GM18858 (cell line): Measurements from ENCODE around the gene ATG4B.

Experiments used
- ATAC-seq: cut with Tn5 transposase; IDR thresholded peaks from one replicate; pipeline ENCODE4 v1.9.1; 2021; ENCODE audit not compliant: unreplicated experiment

Gene ATG4B

DNA sequence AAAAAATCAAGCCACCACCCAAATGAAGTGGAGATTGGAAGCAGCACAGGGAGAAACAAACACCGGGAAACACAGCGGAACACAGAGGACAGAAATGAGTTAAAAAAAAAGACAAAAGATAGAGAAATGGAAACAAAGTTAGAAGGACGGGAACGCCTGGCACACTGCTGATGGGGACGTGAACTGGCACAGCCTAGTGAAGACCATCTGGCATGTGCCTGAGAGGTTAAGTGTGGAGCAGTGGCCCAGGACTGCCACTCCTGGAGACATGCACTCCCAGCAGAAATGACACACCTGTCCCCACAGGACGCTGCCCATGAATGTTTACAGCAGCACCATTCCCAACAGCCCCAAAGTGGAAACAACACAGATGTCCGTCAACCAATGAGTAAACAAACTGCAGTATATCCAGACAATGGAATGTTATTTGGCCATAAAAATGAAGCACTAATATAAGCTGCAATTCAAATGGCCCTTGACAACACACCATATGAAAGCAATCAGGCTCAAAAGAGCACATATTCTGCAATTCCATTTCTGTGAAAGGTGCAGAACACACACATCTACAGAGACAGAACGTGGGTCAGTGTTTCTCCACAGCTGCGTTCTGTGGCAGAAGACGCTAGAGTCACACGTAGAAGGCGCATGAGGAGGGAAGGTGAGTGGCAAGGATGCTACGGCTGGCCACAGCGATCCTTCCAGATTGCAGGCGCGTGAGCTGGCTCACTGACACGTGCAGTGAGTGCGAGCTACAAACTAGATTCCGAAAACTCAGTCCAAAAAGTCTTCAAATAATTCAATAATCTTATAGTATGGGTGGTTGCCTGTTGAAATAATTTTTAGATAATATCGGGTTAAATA, 25.1 kb upstream of the ATG4B start:
- ATAC-seq = no peak

DNA sequence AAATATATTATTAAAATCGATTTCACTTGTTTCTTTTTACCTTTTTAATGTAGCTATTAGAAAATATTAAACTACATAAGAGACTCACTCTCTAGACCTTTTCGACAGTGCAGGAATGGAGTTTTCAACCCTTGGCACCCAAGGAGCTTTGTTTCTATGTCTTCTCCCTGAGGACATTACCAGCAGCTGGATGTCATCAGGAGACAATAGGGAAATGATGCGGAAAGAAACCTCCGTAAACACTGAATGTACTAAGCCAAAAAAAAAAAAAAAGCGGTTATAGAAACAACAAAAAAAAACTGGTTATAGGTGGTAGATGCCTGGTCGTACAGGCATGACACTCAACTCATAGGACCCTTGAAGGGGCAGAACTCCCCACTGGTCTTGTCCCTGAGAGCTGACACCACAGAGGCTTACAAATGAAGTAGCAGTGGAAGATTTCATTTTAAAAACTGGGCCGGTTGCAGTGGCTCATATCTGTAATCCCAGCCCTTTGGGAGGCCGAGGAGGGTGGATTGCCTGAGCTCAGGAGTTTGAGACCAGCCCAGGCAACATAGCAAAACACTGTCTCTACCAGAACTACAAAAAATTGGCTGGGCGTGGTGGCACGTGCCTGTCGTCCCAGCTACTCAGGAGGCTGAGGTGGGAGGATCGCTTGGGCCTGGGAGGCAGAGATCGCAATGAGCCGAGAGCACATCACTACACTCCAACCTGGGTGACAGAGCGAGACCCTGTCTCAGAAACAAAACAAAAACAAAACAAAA, 24.3 kb upstream of the ATG4B start:
- ATAC-seq = no peak

DNA sequence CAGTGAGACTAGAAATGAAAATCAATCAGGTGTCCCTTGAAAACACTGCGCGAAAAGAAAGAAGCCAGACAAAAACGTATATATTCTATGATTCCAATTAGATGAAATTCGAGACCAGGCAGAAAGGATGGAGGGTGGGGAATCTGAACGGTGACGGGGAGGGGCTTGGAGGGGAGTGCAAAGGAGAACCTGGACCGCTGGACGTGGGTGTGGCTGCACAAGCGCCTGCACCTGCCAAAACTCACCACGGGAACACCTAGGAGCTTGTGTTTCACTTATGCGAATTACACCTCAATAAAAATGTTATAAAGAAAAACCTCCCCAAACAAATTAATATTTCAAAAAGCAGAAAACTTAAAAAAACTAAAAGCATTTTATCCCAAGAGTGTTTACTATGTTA, 22.5 kb upstream of the ATG4B start:
- no peak for ATAC-seq

DNA sequence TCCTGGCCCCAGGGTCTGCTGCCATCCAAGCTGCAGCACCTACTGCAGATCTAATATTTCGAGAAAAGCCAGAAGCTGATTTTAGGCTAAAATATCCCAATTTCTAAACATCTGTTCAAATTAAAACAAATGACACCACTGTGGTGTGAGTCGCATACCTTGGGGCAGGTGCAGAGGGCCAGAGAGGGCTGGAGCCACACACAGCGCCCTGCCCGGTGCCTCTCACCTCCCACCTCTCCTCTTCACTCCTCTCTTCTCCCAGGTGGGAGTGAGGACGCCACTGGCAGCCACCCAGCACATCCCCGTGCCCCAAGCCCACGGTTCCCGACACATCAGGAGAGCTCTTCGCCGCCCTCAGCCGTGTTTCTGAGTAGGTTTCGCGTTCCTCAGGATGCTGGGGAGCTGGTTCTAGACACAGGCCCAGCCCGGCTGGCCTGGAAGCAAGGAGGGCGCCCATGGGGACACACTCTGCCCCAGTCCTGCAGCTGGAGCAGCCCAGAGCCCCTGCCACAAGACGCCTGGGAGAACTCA, 21.9 kb upstream of the ATG4B start:
- ATAC-seq = no peak

DNA sequence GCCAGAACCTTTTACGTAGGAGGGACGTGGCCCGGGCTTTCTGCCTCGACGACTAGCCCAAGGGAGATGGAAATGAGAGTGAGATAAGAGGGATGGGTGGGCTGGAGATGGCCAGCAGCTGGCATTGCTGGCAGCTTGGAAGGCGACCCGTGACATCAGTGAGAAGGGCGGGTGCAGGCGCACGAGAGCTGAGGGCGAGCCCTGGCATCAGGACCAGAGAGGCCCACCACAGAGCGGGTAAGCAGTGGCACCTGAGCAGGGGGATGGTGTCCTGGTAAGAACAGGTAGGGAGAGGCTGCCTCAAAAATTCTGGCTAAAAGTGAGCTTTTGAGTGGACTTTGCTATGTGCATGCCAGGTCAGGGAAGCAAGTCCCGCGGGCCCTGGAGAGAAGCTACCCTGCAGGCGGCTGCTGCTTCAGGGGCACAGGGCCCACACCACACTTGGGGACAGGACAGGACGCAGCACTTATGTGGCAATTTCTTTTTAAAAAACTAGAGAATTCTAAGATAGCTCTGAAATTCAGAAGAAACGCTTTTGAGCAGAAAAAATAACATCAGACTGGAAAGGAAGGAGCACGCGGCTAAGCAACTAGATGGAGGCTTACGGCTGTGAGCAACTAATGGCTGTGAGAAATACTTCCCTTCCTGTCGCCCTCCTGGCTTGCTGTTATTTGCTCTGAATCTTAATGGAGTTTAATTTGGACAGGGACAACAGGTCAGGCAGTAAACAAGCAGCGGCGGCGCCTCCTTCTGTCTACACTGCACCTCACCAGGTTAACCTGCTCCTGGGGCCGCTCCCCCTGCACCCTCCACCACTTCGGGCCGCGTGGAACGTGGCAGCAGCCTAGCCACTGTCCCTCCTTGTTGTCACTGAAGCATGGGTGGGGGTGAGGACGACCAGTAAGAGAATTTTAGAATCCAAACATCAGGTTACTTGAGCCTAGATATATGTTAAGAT, 21.0 kb upstream of the ATG4B start:
- ATAC-seq = no peak

DNA sequence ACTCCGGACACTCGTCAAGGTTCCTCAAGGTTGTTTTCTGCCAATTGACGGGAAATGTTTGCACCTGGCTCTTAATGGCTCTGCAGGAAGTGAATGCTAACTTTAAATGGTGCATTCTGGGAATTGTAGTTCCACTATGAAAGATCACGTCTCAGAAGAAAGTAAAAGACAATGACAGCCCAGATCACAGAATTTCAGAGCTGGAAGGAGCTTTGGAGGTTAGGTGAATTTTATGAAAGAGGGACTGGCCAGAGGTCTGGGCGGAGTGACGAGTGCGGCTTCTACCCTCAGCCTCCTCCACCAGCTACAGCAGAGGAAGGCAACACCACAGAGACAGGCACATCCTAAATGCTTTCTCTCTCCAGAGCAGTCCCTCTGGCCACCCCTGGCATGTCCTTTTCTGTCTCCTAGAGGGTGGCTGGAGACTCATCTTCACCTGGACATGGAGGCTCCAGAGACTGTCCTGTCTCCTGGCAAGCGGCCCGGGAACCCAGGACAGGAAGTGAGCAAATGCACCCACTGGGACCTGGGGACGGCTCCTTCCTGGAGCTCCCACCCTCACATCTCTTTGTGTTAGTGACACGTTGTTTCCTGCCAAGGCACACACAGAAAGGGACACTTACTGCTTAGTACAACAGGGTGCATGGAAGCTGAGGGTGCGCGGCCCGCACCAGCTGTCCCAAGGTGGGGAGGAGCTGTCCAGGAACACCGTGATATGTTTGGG, 19.9 kb upstream of the ATG4B start:
- ATAC-seq = no peak

DNA sequence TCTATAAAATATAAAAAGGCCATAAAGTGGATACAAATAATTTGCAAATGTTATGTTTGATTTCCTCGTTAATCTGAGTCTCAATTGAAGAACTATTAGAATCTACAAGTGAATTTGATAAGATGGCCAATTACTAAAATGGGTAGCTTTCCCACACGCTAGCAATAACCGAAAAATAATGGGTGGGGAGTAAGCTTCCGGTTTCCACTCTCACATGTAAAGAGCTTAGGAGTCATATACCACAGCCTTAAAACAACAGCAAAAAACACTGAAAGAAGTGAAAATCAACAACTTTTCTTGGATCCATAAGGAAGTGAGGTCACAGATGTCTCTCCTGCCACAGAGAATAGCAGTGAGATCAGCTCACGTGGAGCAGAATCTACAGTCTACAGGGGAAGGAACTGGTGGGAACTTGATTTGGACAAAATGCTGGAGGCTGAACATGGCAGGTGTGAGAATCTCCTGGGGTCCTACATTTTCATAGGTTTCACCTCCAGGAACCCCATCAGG, 19.1 kb upstream of the ATG4B start:
- ATAC-seq = no peak

DNA sequence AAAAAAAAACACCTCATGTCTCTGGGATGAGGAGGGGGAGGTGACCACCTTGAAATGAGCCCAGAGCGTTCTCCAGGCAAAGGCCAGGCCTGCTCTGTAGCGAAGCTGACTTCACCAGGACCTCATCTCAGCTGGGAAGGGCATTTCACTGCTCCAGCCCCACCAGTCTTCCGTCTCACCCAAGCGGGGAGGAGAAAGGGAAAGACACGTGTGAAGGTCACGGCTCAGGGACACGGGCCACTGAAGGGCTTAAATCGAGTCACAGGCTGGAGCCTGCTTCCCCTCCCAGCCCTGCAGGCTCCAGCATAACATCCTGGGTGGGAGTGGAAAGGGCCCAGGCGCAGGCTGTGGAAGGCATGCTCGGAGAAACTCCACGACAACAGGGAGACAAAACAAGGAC, 18.7 kb upstream of the ATG4B start:
- ATAC-seq = no peak

DNA sequence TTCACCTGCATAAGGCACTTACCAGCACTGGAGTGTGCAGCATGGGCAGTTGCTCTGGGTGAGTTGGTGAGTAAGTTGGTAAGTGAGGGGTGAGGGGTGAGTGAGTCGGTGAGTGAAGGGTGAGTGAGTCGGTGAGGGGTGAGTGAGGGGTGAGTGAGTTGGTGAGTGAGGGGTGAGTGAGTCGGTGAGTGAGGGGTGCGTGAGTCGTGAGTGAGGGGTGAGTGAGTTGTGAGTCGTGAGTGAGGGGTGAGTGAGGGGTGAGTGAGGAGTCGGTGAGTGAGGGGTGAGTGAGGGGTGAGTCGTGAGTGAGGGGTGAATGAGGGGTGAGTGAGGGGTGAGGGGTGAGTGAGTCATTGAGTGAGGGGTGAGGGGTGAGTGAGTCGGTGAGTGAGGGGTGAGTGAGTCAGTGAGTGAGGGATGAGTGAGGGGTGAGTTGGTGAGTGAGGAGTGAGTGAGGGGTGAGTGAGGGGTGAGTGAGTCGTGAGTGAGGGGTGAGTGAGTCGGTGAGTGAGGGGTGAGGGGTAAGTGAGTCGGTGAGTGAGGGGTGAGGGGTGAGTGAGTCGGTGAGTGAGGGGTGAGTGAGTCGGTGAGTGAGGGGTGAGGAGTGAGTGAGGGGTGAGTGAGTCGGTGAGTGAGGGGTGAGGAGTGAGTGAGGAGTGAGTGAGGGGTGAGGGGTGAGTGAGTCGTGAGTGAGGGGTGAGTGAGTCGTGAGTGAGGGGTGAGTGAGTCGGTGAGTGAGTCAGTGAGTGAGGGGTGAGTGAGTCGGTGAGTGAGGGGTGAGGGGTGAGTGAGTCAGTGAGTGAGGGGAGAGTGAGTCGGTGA, 17.7 kb upstream of the ATG4B start:
- no peak for ATAC-seq

DNA sequence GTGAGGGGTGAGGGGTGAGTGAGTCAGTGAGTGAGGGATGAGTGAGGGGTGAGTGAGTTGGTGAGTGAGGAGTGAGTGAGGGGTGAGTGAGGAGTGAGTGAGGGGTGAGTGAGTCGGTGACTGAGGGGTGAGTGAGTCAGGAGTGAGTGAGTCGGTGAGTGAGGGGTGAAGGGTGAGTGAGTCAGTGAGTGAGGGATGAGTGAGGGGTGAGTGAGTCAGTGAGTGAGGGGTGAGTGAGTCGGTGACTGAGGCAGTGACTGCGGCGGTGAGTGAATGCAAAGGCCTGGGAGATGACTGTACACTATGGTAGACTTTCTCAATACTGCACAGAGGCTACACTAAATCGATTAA, 17.1 kb upstream of the ATG4B start:
- no peak for ATAC-seq

DNA sequence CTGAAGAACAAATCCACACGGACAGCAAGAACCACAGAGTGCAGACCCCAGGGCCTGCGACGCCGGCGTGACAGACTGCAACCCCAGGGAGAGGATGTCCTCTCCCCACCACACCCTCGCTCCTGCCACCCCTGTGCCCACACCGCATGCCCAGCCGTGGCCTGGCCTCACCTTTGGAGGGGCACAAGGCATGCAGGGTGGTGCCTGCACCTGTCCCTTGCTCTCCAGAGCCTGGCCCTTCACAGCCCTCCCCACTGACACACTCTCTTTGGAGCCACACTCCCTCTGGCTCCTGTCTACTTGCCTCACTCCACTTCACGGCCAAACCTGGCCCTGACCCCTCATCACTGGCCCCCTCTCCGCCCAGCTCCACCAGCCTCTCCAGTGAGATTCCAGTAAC, 9.8 kb upstream of the ATG4B start:
- no peak for ATAC-seq

DNA sequence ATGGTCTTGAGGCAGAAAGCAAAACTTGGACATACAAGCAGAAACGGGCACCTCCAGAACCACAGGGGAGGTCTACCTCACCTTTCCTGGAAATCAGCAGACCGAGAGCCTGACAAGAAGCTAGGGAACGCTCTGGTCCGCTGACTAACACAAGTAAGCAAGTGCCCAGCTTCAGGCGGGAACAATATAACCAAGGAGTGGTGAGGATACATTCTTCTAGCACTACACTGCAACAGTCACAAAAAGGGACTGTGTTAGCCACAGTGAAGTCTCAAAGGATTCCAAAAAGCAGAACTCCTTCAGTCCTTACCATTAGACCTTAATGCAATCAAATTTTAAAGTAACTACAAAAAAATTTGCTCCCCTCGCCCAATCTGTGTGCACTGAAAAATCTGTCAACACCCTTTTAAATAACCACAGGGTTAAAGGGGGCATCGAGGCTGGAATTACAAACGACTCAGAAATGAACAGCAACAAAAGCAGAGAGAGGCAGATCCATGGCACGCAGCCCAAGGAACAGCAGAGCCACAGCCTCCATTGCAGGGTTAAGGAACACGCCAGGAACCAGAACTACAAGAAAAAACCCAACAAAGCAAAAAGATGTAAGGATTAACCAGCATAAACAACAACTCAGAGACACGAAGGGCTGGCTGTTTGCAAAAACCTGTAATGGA, 7.6 kb upstream of the ATG4B start:
- no peak for ATAC-seq

DNA sequence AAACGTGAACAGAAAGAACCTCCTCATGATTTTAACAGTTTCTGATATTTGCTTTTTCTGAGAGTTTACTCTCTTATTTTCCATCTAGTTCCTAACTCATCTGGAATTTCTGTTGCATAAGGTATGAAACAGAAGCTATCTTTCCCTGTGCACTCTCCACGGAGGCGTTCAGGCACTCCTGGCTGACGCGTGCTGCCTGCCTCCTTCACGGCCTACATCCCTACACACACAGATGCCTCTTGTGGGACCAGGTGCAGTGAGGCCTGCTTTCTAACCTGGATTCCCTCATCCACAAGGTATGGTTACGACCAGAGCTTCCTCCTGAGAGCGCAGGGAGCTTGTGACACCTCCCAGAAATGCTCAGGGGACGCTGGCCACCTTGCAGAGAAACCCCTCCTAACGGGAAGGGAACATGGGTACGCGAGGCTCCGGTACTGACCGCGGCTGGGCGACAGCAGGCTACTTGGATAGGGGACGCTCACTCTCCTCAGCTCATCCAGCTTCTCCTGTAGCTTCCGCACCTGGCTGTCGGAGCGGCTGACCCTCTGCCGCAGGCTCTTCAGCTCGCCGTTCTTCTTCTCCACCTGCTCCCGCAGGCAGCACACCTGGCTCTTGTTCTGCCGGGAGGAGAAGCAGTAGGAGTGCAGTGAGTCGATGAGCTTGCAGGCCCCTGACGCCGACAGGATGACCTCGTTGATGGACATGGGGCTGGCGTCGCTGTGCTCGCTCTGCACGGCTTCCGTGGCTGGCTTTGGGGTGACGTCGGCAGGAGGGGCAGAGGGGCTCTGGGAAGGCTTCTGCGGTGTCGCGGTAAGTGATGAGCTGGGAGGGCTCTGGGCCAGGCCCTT, 4.8 kb upstream of the ATG4B start:
- ATAC-seq = no peak

DNA sequence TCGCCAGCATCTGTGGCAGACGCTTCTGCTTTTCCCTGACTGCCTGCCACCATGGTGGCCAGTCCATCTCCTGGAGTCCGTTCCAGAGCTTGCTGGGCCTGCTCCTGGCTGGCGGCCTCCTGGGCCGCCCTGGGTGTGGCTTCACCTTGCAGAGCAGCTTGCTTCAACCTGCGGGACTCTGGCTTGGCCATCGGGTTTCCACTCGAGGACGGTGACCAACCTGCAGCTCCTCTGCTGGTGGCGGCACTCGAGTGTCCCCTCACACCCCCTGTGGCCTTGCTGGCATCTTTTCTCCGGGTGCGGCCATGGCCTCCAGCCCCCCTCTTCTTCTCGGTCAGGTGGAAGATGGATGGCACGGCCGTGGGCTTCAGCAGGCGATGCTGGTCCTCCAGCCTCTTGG, 3.9 kb upstream of the ATG4B start:
- no peak for ATAC-seq

DNA sequence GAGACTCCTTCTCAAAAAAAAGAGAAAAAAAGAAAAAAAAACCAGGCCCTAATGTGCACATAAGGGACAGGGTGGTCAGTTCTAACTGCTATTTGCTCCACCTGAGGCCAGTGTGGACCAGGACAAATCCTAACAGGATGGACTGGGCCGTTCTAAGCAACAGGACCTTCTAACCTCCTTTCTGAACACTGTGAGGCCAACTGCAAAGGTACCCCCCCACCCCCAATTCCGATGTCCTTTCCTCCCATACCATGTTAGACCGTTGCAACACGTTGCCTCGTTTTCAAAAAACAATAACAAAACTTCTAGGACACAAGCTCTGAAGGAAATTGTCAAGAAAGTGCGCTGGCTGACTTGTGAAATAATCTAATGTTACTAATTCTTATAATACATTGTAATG, 1.7 kb upstream of the ATG4B start:
- ATAC-seq = no peak

DNA sequence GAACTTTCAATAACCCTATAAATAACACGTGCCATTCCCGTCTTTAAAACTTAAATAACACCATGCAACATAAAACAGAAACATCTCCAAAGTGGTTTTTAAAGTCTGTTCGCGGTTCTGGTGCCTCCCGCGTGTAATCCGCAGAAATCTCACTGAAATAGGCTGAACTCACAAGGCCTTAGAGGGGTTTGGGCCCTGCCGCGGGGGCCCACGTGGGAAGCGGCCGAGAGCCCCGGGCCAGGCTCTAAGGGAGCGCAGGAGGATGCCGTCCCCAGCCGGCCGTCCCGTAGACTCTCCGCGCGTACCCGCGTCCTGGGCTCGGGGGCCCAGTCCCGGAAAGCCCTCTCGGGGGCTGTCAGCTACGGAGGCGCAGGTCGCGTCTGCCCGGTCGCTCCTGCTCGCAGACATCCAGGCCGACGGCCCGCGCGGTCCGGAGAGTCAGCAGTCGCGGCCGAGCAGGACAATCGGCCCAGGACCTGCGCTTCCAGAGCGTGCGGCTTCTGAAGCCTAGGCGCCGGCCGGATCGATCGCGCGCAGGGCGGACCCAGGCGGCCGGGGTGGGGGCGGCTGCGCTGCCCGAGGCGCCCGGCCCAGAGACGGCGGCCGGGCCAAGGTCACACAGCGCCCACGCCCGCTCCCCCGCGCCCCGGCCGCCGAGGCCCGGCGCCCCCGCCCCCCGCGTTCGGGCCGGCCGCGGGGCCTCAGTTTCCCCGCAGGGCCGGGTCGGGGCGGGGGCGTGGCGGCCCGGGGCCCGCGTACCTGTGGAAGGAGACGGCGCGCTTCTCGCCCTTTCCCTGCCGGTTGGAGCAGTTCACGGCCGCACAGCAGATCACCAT, 1.1 kb upstream of the ATG4B start:
- ATAC-seq = peak; percentile 20
